H7 (cell line): Measurements from ENCODE around the gene RAB42. TPM values are rescaled to one million over a fixed set of nuclear protein-coding genes. Genes with fewer than 3 reads are reported as not detected.
"Not testable (repeated sequence)": the region's sequence is repeated elsewhere in the genome, so short reads cannot be mapped to it uniquely, and the experiment has no call there.

ENCODE experiments used
- DNase-seq: peaks from one replicate; pipeline ENCODE4 v3.0.0; 2012
- H3K27me3 ChIP-seq: 2 replicates; pipeline ENCODE4 v1.6.0; 2011; ENCODE audit warnings: mild to moderate bottlenecking, low read length; ENCODE audit not compliant: control insufficient read depth, insufficient read depth
- H3K36me3 ChIP-seq: replicated peaks from 2 replicates; pipeline ENCODE4 v1.5.1; 2011; ENCODE audit warnings: low read length; ENCODE audit not compliant: control insufficient read depth, insufficient read depth
- H3K4me3 ChIP-seq: 2 replicates; pipeline ENCODE4 v1.5.1; 2011; ENCODE audit warnings: low read depth, mild to moderate bottlenecking, control low read depth, low read length, moderate library complexity; ENCODE audit not compliant: insufficient read depth
- total RNA-seq: library from RNA; depleted of rRNA; stranded (reverse); fragments of >200 nt; shearing (Covaris generic); gene quantifications from 2 replicates; pipeline ENCODE4 v1.2.3, GENCODE V29; 2014; rRNA removed

Gene RAB42
- 6.2 and 11.5 TPM in 2 replicates for total RNA-seq

GRCh38 chr1:28591708-28592320 lies at the start of gene RAB42:
RAB42 (plus strand) TSS chr1:28592265; CDS start chr1:28592512, 247 bp downstream.
- DNase-seq: peak; percentile 89
- Histone ChIP-seq H3K4me3 (peak within 1 kb of the TSS; percentile 68), H3K36me3 (no peaks in the 10 kb centered on the region), H3K27me3 (peaks cover 9% of the 10 kb centered on the region)

- Histone ChIP-seq H3K4me3 (no peak overlapping the region), H3K36me3 (no peaks in the 10 kb centered on the region), H3K27me3 (no peaks in the 10 kb centered on the region)
- DNase-seq: no peak
Observed at GRCh38 chr1:28545246-28545628, 46.8 kb upstream of the RAB42 start.

GRCh38 chr1:28548318-28548717 lies 43.7 kb upstream of the RAB42 start:
- DNase-seq: no peak

GRCh38 chr1:28551381-28551780 lies 40.7 kb upstream of the RAB42 start:
- Histone ChIP-seq H3K36me3 (peaks cover 1% of the 10 kb centered on the region), H3K4me3 (no peak overlapping the region), H3K27me3 (no peaks in the 10 kb centered on the region)
- no peak for DNase-seq

More at GRCh38 chr1:28548318-28548717, 43.7 kb upstream of the RAB42 start:
- no peaks in the 10 kb centered on the region for H3K36me3 ChIP-seq
- H3K27me3 ChIP-seq: no peaks in the 10 kb centered on the region
- H3K4me3 ChIP-seq: no peak overlapping the region

- DNase-seq: peak; percentile 98
- peaks cover 1% of the 10 kb centered on the region for H3K36me3 ChIP-seq
- peak within 1 kb of the TSS; percentile 96 for H3K4me3 ChIP-seq
- no peaks in the 10 kb centered on the region for H3K27me3 ChIP-seq
Observed at GRCh38 chr1:28552758-28553663, 39.1 kb upstream of the RAB42 start, which contains the start of gene TRNAU1AP. TRNAU1AP (plus strand) TSS chr1:28553085; CDS start chr1:28553111, 26 bp downstream.

- Histone ChIP-seq H3K4me3 (no peak overlapping the region), H3K27me3 (no peaks in the 10 kb centered on the region), H3K36me3 (peaks cover 22% of the 10 kb centered on the region)
- no peak for DNase-seq
Observed at GRCh38 chr1:28560886-28561285, 31.2 kb upstream of the RAB42 start.

GRCh38 chr1:28564310-28564709 lies 27.8 kb upstream of the RAB42 start:
- Histone ChIP-seq H3K36me3 (peaks cover 28% of the 10 kb centered on the region), H3K27me3 (no peaks in the 10 kb centered on the region), H3K4me3 (no peak overlapping the region)
- no peak for DNase-seq

- H3K4me3 ChIP-seq: no peak overlapping the region
- H3K27me3 ChIP-seq: no peaks in the 10 kb centered on the region
- peaks cover 26% of the 10 kb centered on the region for H3K36me3 ChIP-seq
- DNase-seq: no peak
Observed at GRCh38 chr1:28565040-28565439, 27.0 kb upstream of the RAB42 start.

- Histone ChIP-seq H3K27me3 (no peaks in the 10 kb centered on the region), H3K4me3 (no peak overlapping the region), H3K36me3 (peaks cover 21% of the 10 kb centered on the region)
- DNase-seq: no peak
Observed at GRCh38 chr1:28565726-28566125, 26.3 kb upstream of the RAB42 start.

- peak; percentile 2 for DNase-seq
- H3K36me3 ChIP-seq: peaks cover 21% of the 10 kb centered on the region
- H3K27me3 ChIP-seq: no peaks in the 10 kb centered on the region
- H3K4me3 ChIP-seq: no peak overlapping the region
Observed at GRCh38 chr1:28566931-28567330, 25.1 kb upstream of the RAB42 start.

- H3K27me3 ChIP-seq: no peaks in the 10 kb centered on the region
- DNase-seq: no peak
- H3K36me3 ChIP-seq: peaks cover 14% of the 10 kb centered on the region
- H3K4me3 ChIP-seq: no peak overlapping the region
Observed at GRCh38 chr1:28571911-28572310, 20.2 kb upstream of the RAB42 start.

GRCh38 chr1:28572891-28573290 lies 19.2 kb upstream of the RAB42 start:
- not testable (repeated sequence) for H3K27me3 ChIP-seq, DNase-seq, H3K4me3 ChIP-seq
- peaks cover 13% of the 10 kb centered on the region for H3K36me3 ChIP-seq

GRCh38 chr1:28573564-28573963 lies 18.5 kb upstream of the RAB42 start:
- no peaks in the 10 kb centered on the region for H3K27me3 ChIP-seq
- DNase-seq: no peak
- no peak overlapping the region for H3K4me3 ChIP-seq
- H3K36me3 ChIP-seq: peaks cover 14% of the 10 kb centered on the region

- peaks cover 29% of the 10 kb centered on the region for H3K36me3 ChIP-seq
- peak; percentile 49 for DNase-seq
- H3K27me3 ChIP-seq: no peaks in the 10 kb centered on the region; the same call in 1 of the 2 replicates
- no peak overlapping the region for H3K4me3 ChIP-seq
Observed at GRCh38 chr1:28577052-28577678, 14.9 kb upstream of the RAB42 start.
